BJ (cell line): ENCODE results near the gene PPAN. TPM values are rescaled to one million over a fixed set of nuclear protein-coding genes. Genes with fewer than 3 reads are reported as not detected.
A peak's percentile ranks its signal among the peaks of the same experiment; 100 is the strongest.

Experiments
- CTCF ChIA-PET: fragments of 350-600 bp; formaldehyde crosslinking; extraction: SDS; loops from one replicate; lab custom pipeline; 2021; ENCODE audit warnings: antibody characterized with exemption, inconsistent platforms; lab: Yijun Ruan, JAX
- POLR2A ChIA-PET: fragments of 300-600 bp; sonication (Branson Sonifier 250); formaldehyde crosslinking; extraction: SDS; loops from one replicate; lab custom pipeline; 2021; ENCODE audit warnings: antibody characterized with exemption; lab: Charles Lee
- DNase-seq: peaks from one replicate; pipeline ENCODE4 v3.0.0-alpha.2; 2011; ENCODE audit warnings: low read depth
- H3K27me3 ChIP-seq: 2 replicates; pipeline ENCODE4 v1.6.0; 2011; ENCODE audit warnings: low read length; ENCODE audit not compliant: control insufficient read depth, insufficient read depth
- H3K36me3 ChIP-seq: 2 replicates; pipeline ENCODE4 v1.5.1; 2011; ENCODE audit warnings: low read length; ENCODE audit not compliant: control insufficient read depth, insufficient read depth
- H3K4me3 ChIP-seq: 2 replicates; pipeline ENCODE4 v1.5.1; 2011; ENCODE audit warnings: low read depth, mild to moderate bottlenecking, control low read depth, low read length
- polyA plus RNA-seq: library from polyadenylated mRNA; depleted of rRNA; stranded (reverse); fragments of >200 nt; gene quantifications from 2 replicates; pipeline ENCODE4 v1.2.3, GENCODE V29; 2011
- TF ChIP-seq, protein P1 (sequence below): IDR thresholded peaks from 2 replicates; pipeline ENCODE4 v1.5.1; 2011; ENCODE audit warnings: low read depth, mild to moderate bottlenecking, control low read depth, inconsistent platforms, low read length, moderate library complexity; ENCODE audit not compliant: insufficient read depth

PPAN gene
- polyA plus RNA-seq, 1 experiment = 18.1 TPM

DNA sequence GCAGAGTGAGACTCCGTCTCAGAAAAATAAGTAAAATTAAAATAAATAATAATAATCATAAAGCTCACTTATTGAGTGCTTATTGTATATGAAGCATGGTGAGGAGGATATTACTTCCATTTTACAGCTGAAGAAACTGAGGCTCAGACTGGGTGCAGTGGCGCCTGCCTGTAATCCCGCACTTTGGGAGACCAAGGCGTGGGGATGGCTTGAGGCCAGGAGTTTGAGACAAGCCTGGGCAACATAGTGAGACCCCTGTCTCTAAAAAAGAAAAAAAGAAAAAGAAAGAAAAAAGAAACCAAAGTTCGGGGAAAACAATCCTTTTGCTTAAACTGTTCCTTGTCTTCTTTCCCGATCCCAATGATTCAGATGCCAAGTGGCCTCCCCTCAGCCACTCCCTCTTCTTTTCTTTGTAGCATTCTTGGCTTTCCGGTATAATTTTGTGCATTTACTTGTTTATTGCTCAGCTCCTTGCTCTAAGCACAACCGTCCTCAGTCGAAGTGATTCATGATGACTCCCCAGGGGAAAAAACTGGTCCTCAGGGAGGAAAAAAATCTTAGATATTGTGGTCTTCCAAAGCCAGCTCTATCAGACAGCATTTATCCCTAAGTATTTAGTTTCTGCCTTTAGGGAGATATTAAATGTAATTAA, 14.5 kb downstream of the PPAN start:
- ChIA-PET CTCF (interaction anchor here (0.6 to 4.1 kb wide), 10 partner anchors 8 to 129 kb away, joined by 3 to 32 read pairs (median 4); partner anchors contain the start of gene ANGPTL6), POLR2A (interaction anchor here (0.9 kb wide), 1 partner anchor 25 kb away, joined by 5 read pairs; no protein-coding TSS in a partner anchor)
- TF ChIP-seq, protein P1, sequence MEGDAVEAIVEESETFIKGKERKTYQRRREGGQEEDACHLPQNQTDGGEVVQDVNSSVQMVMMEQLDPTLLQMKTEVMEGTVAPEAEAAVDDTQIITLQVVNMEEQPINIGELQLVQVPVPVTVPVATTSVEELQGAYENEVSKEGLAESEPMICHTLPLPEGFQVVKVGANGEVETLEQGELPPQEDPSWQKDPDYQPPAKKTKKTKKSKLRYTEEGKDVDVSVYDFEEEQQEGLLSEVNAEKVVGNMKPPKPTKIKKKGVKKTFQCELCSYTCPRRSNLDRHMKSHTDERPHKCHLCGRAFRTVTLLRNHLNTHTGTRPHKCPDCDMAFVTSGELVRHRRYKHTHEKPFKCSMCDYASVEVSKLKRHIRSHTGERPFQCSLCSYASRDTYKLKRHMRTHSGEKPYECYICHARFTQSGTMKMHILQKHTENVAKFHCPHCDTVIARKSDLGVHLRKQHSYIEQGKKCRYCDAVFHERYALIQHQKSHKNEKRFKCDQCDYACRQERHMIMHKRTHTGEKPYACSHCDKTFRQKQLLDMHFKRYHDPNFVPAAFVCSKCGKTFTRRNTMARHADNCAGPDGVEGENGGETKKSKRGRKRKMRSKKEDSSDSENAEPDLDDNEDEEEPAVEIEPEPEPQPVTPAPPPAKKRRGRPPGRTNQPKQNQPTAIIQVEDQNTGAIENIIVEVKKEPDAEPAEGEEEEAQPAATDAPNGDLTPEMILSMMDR = no peak
- Histone ChIP-seq H3K4me3 (no peak overlapping the region; the same call in 1 of the 2 replicates), H3K27me3 (no peaks in the 10 kb centered on the region), H3K36me3 (peaks cover 17% of the 10 kb centered on the region)
- DNase-seq = peak; percentile 68

DNA sequence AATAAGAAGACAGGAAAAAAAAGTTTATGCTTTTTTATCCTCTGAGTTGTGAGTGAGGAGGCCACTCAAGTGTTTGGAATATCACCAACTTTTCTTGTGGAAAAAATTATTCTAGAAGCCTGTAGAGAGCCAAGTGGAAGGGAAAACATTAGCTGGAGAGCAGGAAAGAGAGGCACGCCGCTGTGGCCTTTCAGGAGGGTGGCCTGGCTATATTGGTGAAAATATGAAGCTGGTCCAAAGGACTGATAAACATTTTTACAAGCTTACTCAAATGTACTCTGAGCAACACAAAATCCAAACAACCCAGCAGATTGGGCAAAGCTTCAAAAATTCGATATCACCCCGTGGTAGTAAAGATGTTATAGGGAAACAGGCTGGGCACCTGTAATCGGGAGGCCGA, 15.9 kb downstream of the PPAN start:
- peak; percentile 21 for DNase-seq
- TF ChIP-seq, protein P1 = no peak
- no peaks in the 10 kb centered on the region for H3K27me3 ChIP-seq
- POLR2A ChIA-PET = no interaction called here
- peaks cover 7% of the 10 kb centered on the region for H3K36me3 ChIP-seq
- H3K4me3 ChIP-seq = no peak overlapping the region
- CTCF ChIA-PET = interaction anchor here (0.6 to 4.1 kb wide), 6 partner anchors 9 to 304 kb away, joined by 3 to 32 read pairs (median 4); no protein-coding TSS in a partner anchor

DNA sequence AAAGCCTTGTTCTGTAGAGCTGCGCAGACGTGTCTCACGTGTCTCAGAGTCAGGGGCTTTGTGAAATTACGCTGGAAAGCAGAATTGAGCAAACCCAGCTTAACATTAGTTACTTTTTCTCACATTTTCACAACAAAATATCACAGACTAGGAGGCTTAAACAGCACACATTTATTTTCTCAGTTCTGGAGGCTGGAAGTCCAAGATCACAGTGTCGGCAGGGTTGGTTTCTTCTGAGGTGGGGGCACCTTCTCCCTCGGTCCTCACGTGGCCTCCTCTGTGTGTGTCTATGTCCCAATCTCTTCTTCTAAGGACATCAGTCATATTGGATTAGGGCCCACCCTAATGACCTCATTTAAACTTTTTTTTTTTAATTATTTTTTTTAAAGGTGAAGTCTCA, 18.3 kb downstream of the PPAN start:
- TF ChIP-seq, protein P1 = no peak
- CTCF ChIA-PET = interaction anchor here (0.9 to 1.1 kb wide), 2 partner anchors 8 to 105 kb away, joined by 3 read pairs; no protein-coding TSS in a partner anchor
- POLR2A ChIA-PET = no interaction called here
- DNase-seq = no peak
- H3K4me3 ChIP-seq = no peak overlapping the region
- no peaks in the 10 kb centered on the region for H3K27me3 ChIP-seq
- H3K36me3 ChIP-seq = no peaks in the 10 kb centered on the region

DNA sequence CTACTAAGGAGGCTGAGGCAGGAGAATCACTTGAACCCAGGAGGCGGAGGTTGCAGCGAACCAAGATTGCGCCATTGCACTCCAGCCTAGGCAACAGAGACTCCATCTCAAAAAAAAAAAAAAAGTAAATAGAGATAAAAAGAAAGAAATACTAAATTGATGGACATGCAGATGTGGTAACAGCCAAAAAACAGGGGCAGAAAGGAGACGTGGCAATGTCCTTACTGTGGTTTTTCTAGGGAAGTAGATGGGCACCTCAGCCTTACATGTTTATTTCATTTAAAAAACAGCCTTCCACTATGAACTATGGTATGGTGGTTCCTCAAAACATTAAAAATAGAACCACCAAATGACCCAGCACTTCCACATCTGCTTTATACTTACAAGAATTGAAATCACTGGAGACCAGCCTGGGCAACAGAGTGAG, 20.1 kb downstream of the PPAN start:
- ChIA-PET CTCF (interaction anchor here (1.0 kb wide), 1 partner anchor 144 kb away, joined by 3 read pairs; no protein-coding TSS in a partner anchor), POLR2A (no interaction called here)
- DNase-seq = no peak
- Histone ChIP-seq H3K27me3 (no peaks in the 10 kb centered on the region), H3K36me3 (no peaks in the 10 kb centered on the region; the same call in 1 of the 2 replicates), H3K4me3 (no peak overlapping the region)
- TF ChIP-seq, protein P1 = no peak

DNA sequence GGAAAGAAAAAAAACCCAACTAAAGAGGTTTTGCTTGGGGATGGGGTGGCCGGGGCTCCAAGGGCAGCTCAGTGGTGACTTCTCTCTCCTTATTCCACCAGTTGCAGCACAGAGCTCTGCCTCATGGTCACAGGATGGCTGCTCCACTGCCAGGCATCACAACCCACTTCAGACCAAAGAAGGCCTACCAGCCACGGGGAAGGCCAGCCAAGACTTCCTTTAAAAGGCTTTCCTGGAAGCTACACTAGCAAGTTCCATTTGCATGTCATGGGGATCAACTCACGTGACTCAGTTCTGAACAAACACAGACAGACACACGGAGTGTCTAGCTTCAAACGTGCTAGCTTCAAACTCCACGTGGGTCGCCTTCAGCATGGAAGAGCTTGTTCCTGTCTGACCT, 26.7 kb downstream of the PPAN start:
- H3K27me3 ChIP-seq = no peaks in the 10 kb centered on the region
- ChIA-PET POLR2A (no interaction called here), CTCF (interaction anchor here (0.9 to 1.9 kb wide), 5 partner anchors 9 to 117 kb away, joined by 3 to 7 read pairs (median 3); no protein-coding TSS in a partner anchor)
- no peak for DNase-seq
- no peak overlapping the region for H3K4me3 ChIP-seq
- H3K36me3 ChIP-seq = peaks cover 25% of the 10 kb centered on the region
- TF ChIP-seq, protein P1 = no peak
